SIG-M5 treated with dmso at 0.1 percent for 504 hours (cell line): ENCODE data around the gene AMN1.
A peak's percentile ranks its signal among the peaks of the same experiment; 100 is the strongest.

Source experiments
- DNase-seq: peaks from one replicate; lab custom pipeline; 2025; ENCODE audit not compliant: unreplicated experiment; lab: John Stamatoyannopoulos, UW

AMN1 gene

DNA sequence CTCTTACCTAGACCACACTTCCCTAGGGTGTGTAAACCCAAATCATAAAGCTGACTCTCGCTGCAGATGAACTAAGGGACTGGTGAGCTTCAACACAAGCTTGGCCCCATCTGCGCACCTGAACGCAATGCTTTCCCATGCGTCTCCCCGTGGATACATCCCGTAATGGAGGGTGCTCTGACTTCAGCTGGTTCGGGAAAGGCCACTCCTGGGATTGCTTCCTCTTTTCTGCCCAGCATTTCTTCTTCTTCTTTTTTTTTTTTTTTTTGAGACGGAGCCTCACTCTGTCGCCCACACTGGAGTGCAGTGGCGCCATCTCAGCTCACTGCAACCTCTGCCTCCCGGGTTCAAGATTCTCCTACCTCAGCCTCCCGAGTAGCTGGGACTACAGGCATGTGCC, 97.0 kb downstream of the AMN1 start:
- DNase-seq, result peak; percentile 26

DNA sequence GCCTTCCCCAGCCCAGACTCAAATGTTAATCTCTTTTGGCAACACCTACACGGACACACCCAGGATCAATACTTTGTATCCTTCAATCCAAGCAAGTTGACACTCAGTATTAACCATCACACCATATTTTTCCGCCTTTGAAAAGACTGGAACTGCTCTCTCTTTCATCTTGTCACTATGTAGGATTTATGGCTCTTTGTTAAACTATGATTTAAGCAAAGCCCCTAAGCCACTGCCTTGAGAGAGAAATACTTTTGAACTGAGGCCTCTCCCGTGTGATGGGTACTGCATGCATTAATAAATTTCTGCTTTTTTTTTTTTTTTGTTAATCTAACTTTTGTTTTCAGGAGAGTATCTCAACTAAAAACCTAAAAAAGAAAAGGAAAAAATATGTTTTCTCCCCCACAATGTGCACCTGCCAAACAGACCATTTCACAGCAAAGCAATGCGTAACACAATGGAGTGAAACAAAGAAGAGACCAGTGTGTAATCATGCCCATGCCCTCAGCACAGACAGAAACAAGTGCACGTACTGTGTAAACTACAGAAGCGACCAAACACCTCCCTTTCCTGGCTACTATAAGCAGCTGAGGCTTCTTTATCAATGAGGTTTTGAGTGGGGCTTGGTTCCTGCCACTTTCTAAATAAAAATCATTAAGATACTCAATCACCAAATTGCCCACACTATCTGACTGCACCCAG, 97.6 kb downstream of the AMN1 start:
- DNase-seq, result no peak

DNA sequence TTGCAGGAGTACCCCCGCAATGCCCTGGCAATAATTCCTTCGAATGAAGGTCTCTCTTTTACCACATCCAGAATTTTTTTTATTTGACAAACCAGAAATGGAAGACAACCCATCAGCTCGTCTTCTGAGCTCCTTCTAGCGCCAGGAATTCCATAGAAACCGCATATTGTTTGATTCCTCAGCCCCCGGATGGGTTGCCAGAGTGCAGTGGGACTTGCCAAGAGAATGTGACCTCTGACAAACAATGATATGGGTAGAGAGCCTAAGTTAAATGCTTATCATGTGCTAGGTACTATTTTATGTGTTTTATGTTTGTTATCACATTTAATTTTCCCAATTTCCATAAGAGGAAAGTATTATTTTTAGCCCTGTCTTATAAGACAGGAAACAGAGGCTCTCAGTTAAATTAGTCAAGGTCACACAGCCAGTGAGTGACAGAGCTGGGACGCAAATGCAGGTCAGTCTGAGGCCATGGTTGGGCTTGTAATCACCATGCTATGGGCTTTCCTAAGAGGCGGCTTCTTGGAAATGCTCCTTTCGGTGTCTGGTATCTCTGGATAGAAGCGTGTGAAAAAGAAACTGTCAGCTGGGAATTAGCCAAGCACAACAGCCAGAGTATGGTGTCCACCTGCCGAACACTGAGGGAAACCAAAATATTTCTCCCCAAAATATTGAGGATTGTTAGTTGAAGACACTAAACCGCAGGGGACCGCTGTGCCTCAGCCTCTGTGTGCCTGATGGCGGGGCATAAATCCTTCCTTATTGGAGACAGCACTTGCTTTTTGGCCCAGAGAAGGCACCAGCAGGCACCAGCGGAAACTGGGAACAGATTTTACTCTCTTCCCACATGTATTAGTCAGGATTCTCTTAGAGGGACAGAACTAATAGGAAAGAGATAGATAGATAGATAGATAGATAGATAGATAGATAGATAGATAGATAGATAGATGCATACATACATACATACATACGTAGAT, 98.8 kb downstream of the AMN1 start:
- DNase-seq, result no peak

DNA sequence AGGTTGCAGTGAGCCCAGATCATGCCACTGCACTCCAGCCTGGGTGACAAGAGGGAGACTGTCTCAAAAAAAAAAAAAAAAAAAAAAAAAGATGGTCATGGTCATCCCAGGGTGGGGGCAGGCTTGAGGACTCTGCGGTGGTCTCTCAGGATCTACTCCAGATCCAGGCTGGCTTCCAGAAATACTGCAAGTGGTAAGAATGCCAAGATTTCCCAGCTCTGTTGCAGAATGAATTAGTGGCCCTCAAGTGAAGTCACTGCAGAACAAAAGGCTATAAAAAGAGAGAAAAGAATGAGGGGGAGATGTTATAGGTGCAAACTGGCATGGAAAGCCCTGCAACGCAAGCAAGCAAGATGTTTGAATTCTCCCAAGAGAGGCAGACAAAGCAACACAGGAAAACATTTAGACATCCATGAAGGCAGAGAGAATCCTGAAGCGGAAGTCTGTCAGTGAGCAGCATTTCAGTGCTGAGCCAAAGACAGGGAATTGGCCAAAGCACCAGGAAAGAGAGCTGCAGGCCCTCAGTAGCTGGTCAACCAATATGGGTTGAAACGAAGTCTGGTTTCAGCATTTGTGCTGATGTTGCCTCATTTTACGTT, 101.3 kb downstream of the AMN1 start:
- no peak for DNase-seq

DNA sequence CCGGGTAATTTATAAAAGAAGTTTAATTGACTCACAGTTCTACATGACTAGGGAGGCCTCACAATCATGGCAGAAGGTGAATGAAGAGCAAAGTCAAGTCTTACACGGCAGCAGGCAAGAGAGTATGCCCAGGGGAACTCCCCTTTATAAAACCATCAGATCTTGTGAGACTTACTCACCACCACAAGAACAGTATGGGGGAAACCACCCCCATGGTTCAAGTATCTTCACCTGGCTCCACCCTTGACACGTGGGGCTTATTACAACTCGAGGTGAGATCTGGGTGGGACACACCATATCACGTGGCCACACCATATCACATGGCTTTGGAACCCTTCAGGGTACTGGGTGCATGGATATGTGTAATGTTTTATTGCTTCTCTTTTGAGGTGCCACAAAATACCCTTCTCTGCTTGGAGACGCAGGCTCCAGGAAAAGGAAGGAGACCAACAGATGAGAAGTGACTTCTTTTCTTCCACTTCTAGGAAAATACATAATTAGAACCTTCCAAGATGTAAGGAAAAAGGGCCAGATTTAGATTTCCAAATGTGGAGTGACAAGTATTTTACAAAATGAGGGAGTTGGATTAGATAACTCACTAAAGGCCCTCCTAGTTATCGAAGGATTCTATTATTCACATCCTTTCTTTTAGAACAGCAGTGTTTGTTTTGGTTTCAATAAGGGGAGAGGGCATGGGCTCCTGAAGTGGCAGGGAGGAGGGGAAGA, 102.4 kb downstream of the AMN1 start:
- DNase-seq, result no peak

DNA sequence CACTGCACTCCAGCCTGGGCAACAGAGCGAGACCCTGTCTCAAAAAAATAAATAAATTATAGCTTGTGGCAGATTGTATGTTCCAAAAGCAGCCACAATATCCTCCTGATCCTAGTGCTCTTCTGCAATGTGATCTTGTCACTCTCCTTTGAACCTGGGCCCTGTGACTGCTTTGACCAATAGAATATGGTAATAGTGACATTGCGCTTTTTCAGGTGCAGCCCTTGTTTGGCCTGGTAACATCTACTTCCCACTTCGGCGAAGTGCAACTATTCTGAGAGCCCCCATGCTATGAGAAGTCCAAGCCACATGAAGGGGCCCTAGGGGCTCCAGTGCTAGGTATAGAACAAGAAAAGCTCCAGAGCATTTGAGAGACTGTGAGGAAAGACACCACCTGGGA, 106.8 kb downstream of the AMN1 start:
- no peak for DNase-seq
